Liver (tissue), 9 donors: Measurements from ENCODE around the gene JCAD. TPM values are rescaled to one million over a fixed set of nuclear protein-coding genes. Genes with fewer than 3 reads are reported as not detected.

Experiments used
- DNase-seq: peaks from one replicate; pipeline ENCODE4 v3.0.0-alpha.2; 2017; ENCODE audit warnings: low spot score
- H3K27ac ChIP-seq, 2 donors: one replicate each; pipeline ENCODE4 v1.7.0; 2013; ENCODE audit warnings: inconsistent platforms in 2 of 2, low read length in 2 of 2, control low read depth in 1 of 2, low read depth in 1 of 2, mild to moderate bottlenecking in 1 of 2
- H3K27me3 ChIP-seq, 4 donors: one replicate each; pipeline versions ENCODE4 v1.6.1 to v1.7.0; 2013; ENCODE audit warnings: low read length in 3 of 4, inconsistent platforms in 1 of 4, mild to moderate bottlenecking in 1 of 4, moderate library complexity in 1 of 4; ENCODE audit not compliant: control insufficient read depth in 4 of 4, insufficient read depth in 4 of 4
- H3K36me3 ChIP-seq, 4 donors: one replicate each; pipeline versions ENCODE4 v1.6.1 to v1.7.0; 2013; ENCODE audit warnings: low read length in 3 of 4, mild to moderate bottlenecking in 3 of 4, low read depth in 1 of 4, moderate library complexity in 1 of 4; ENCODE audit not compliant: control insufficient read depth in 4 of 4, insufficient read depth in 3 of 4
- H3K4me1 ChIP-seq, 4 donors: one replicate each; pipeline versions ENCODE4 v1.6.1 to v1.7.0; 2013; ENCODE audit warnings: low read length in 3 of 4, mild to moderate bottlenecking in 3 of 4, moderate library complexity in 1 of 4; ENCODE audit not compliant: control insufficient read depth in 4 of 4, insufficient read depth in 4 of 4
- H3K4me3 ChIP-seq, 3 donors: one replicate each; pipeline versions ENCODE4 v1.6.1 to v1.7.0; 2013; ENCODE audit warnings: low read length in 3 of 3, control low read depth in 1 of 3, low read depth in 1 of 3, mild to moderate bottlenecking in 1 of 3
- H3K9ac ChIP-seq, 2 donors: one replicate each; pipeline ENCODE4 v1.7.0; 2013; ENCODE audit warnings: low read length in 2 of 2, mild to moderate bottlenecking in 2 of 2, moderate library complexity in 2 of 2, control low read depth in 1 of 2, low read depth in 1 of 2
- H3K9me3 ChIP-seq, 4 donors: one replicate each; pipeline versions ENCODE4 v1.6.1 to v1.7.0; 2013; ENCODE audit warnings: low read length in 3 of 4; ENCODE audit not compliant: control insufficient read depth in 4 of 4
- ATF3 ChIP-seq: IDR thresholded peaks from 2 replicates; pipeline ENCODE4 v1.6.1; 2016; ENCODE audit warnings: antibody characterized with exemption
- CTCF ChIP-seq: fragments of 150-350 bp; IDR thresholded peaks from 2 replicates; pipeline ENCODE4 v1.5.1; 2017; ENCODE audit warnings: improper control_type of control experiment, low read depth, low read length; ENCODE audit not compliant: missing input control
- FOXA1 ChIP-seq: IDR thresholded peaks from 2 replicates; pipeline ENCODE4 v1.6.1; 2016; ENCODE audit warnings: antibody characterized with exemption
- FOXA2 ChIP-seq: IDR thresholded peaks from 2 replicates; pipeline ENCODE4 v1.6.1; 2016; ENCODE audit warnings: antibody characterized with exemption
- HNF4A ChIP-seq, 2 donors: conservative IDR thresholded peaks; 2 replicates each; pipeline ENCODE4 v1.6.1; 2016; ENCODE audit warnings: antibody characterized with exemption in 2 of 2, mild to moderate bottlenecking in 2 of 2
- NR2F2 ChIP-seq: IDR thresholded peaks from 2 replicates; pipeline ENCODE4 v1.6.1; 2016; ENCODE audit warnings: antibody characterized with exemption
- RAD21 ChIP-seq, 2 donors: IDR thresholded peaks; 2 replicates each; pipeline ENCODE4 v1.6.1; 2016; ENCODE audit warnings: antibody characterized with exemption in 2 of 2, mild to moderate bottlenecking in 2 of 2
- REST ChIP-seq: IDR thresholded peaks from 2 replicates; pipeline ENCODE4 v1.6.1; 2016; ENCODE audit warnings: antibody characterized with exemption, mild to moderate bottlenecking
- RXRA ChIP-seq, 2 donors: IDR thresholded peaks; 2 replicates each; pipeline ENCODE4 v1.6.1; 2017 to 2018; ENCODE audit warnings: antibody characterized with exemption in 2 of 2, mild to moderate bottlenecking in 1 of 2
- SP1 ChIP-seq: IDR thresholded peaks from 2 replicates; pipeline ENCODE4 v1.6.1; 2018; ENCODE audit warnings: antibody characterized with exemption, mild to moderate bottlenecking
- YY1 ChIP-seq: IDR thresholded peaks from 2 replicates; pipeline ENCODE4 v1.6.1; 2016; ENCODE audit warnings: antibody characterized with exemption, mild to moderate bottlenecking
- ZBTB33 ChIP-seq: IDR thresholded peaks from 2 replicates; pipeline ENCODE4 v1.6.1; 2016; ENCODE audit warnings: antibody characterized with exemption
- WGBS: extraction: QIAGEN DNeasy Blood & Tissue Kit; methylation state at CpG from one replicate; pipeline ENCODE4 v1.1.7; 2013; 5-methylcytosine and 5-hydroxymethylcytosine counted together
- polyA plus RNA-seq, 2 donors: library from polyadenylated mRNA; stranded (reverse) in 1 of 2; unstranded in 1 of 2; fragments of 200-250 nt in 1 of 2; fragments of >200 nt in 1 of 2; fragmentation: Nextera tagmentation in 1 of 2; extraction: Ambion mirVana in 1 of 2; gene quantifications; one replicate each; pipeline versions ENCODE4 v1.2.1 to v1.2.3, GENCODE V29; 2013 to 2015
- total RNA-seq, 2 donors: library from RNA; depleted of rRNA; stranded (reverse); fragments of >200 nt; gene quantifications; one replicate each; pipeline ENCODE4 v1.2.3, GENCODE V29; 2014
- donor health status: healthy.
- donor health status: healthy.
- donor health status: healthy.
- donor health status: healthy.
- donor health status: healthy.

Gene JCAD
- total and polyA plus RNA-seq, 4 donors: 0.77 to 3.2 (median 1.1) TPM

- no peak for DNase-seq
- 96% methylated on average over 8 of the region's 8 CpGs for WGBS
- TF ChIP-seq ATF3: no peak
- no peak for TF ChIP-seq ZBTB33
- Histone ChIP-seq H3K9ac (no peak overlapping the region), H3K36me3 (no peaks in the 10 kb centered on the region), H3K4me1 (no peaks in the 10 kb centered on the region), H3K27me3 (peaks cover 0 to under 1% (median 0%) of the 10 kb centered on the region in 4 donors), H3K9me3 (no peaks in the 10 kb centered on the region), H3K4me3 (no peak overlapping the region), H3K27ac (no peak overlapping the region)
These were observed 18.8 kb downstream of the JCAD start for GRCh38 chr10:30040597-30040996.

- Histone ChIP-seq H3K9me3 (no peaks in the 10 kb centered on the region), H3K4me1 (no peaks in the 10 kb centered on the region), H3K27ac (no peak overlapping the region), H3K27me3 (no peaks in the 10 kb centered on the region), H3K4me3 (no peak overlapping the region), H3K9ac (no peak overlapping the region), H3K36me3 (no peaks in the 10 kb centered on the region)
- WGBS: 85% methylated on average over 8 of the region's 8 CpGs
- DNase-seq: no peak
- TF ChIP-seq FOXA1: no peak
- no peak for TF ChIP-seq ATF3
- TF ChIP-seq FOXA2: no peak
These were observed 19.4 kb downstream of the JCAD start for GRCh38 chr10:30039988-30040387.

DNA sequence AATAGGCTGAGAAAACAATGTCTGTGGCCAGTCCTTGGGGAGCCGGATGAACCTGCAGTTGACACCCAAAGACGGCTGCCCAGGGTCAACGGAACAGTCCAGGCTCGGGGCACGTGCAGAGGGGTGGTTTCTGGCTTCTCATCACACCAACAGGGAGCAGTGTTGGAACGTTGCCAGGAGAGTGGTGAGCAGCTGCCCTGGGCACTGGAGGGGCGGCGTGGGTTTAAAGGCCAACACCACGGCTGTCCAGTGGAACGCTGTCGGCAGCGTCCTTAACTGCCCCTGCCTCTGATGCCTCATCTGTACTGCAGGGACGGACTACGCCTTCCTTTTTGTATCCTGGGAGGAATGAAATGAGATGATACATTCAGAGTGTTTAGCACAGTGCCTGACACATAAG lies 19.8 kb downstream of the JCAD start:
- no peak overlapping the region for H3K4me3 ChIP-seq
- no peak for DNase-seq

More for the DNA sequence above, 19.8 kb downstream of the JCAD start:
- Histone ChIP-seq H3K27ac (peak overlapping the region in 1 of 2 donors; percentile 43), H3K9ac (no peak overlapping the region), H3K4me1 (no peaks in the 10 kb centered on the region), H3K27me3 (no peaks in the 10 kb centered on the region), H3K9me3 (no peaks in the 10 kb centered on the region), H3K36me3 (no peaks in the 10 kb centered on the region)
- TF ChIP-seq CTCF: no peak
- no peak for TF ChIP-seq YY1
- no peak for TF ChIP-seq ATF3
- TF ChIP-seq SP1: no peak
- TF ChIP-seq RAD21 (IDR thresholded peaks at IDR 0.05): no peak
- no peak for TF ChIP-seq NR2F2
- TF ChIP-seq REST: no peak
- no peak for TF ChIP-seq FOXA1
- TF ChIP-seq FOXA2: no peak
- no peak for TF ChIP-seq RXRA (IDR thresholded peaks at IDR 0.05)
- no peak for TF ChIP-seq HNF4A (conservative IDR thresholded peaks at IDR 0.05)
- 81% methylated on average over 14 of the region's 14 CpGs for WGBS
